ENCODE results near the gene ACER3. TPM values are rescaled to one million over a fixed set of nuclear protein-coding genes. Genes with fewer than 3 reads are reported as not detected.

ACER3 gene
- total RNA-seq, 1 donor, result 18.6 TPM

DNA sequence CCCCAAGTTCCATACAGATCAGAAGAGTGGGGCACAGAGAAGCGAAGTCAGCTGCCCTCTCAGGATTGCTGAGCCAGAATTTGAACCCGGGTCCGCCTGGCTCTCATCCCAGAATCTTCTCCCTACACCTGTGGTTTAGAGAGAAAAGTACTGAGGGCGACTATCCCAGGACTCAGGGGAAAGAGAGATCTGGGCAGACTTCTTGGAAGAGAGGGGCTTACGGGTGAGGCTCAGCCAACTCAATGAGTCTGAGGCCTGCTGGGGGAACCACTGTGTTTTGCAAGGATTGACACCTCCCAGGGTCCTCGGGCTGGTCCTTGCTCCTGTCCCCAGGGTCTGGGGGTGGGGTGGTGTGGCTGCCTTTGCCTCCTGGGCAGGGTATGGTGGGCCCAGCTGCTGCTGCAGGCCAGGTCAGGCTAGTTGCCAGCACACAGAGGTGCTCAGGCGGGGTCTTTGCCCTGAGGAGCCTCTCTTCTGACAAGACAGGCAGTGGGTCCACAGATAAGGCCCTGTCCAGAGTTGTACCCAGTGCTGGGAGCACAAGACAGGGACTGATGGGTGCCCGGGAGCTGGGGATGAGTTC lies 207.2 kb downstream of the ACER3 start:
- DNase-seq (ENCODE audit: low read depth), result no peak
- TF ChIP-seq, protein P1, sequence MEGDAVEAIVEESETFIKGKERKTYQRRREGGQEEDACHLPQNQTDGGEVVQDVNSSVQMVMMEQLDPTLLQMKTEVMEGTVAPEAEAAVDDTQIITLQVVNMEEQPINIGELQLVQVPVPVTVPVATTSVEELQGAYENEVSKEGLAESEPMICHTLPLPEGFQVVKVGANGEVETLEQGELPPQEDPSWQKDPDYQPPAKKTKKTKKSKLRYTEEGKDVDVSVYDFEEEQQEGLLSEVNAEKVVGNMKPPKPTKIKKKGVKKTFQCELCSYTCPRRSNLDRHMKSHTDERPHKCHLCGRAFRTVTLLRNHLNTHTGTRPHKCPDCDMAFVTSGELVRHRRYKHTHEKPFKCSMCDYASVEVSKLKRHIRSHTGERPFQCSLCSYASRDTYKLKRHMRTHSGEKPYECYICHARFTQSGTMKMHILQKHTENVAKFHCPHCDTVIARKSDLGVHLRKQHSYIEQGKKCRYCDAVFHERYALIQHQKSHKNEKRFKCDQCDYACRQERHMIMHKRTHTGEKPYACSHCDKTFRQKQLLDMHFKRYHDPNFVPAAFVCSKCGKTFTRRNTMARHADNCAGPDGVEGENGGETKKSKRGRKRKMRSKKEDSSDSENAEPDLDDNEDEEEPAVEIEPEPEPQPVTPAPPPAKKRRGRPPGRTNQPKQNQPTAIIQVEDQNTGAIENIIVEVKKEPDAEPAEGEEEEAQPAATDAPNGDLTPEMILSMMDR (IDR thresholded peaks at IDR 0.05; ENCODE audit: insufficient read depth, low read depth, low read length), result no peak
- H3K4me3 ChIP-seq (ENCODE audit: low read depth, low read length), result peak overlapping the region; percentile 75

DNA sequence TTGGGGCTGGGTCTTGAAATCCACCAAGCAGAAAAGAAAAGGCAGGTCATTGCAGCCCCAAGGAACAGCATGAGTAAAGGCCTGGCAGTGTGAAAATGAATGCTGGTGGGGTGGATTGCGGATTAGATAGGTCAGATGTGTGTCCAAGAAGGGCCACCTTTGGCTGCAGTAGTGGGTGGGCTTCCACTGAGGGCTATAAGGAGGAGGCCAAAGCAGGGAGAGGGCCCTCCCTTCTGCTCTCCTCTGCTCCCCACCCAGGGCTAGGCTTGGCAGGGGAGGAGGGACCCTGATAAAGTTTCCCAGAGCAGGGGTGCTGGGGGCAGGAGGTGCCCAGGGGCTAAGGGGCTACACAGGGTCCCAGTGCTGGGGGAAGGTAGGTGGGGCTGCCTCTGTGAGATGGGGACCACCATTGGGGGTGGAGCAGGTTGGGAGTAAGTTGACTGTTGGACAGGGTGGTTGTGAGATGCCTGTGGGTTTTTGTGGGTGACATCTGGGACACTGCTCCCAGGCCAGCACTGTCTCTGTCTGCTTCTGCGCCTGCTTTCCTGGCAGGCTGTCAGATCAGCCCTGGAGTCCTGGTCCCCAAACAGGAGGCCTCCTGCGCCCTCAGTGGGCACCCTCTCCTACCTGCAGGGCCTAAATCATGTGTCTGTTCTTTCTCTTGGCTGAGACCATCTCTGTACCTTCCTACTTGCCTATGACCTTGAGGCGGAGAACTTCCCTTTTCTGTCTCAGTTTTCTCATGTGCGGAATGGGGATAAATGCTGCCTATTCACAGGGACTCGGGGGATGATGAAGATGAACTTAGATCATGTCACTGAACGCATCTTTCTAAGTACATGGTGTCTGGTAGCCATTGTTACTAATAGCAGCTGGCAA lies 208.0 kb downstream of the ACER3 start:
- TF ChIP-seq, protein P1 (IDR thresholded peaks at IDR 0.05; ENCODE audit: insufficient read depth, low read depth, low read length), result no peak
- no peak overlapping the region for H3K4me3 ChIP-seq (ENCODE audit: low read depth, low read length)
- no peak for DNase-seq (ENCODE audit: low read depth)

DNA sequence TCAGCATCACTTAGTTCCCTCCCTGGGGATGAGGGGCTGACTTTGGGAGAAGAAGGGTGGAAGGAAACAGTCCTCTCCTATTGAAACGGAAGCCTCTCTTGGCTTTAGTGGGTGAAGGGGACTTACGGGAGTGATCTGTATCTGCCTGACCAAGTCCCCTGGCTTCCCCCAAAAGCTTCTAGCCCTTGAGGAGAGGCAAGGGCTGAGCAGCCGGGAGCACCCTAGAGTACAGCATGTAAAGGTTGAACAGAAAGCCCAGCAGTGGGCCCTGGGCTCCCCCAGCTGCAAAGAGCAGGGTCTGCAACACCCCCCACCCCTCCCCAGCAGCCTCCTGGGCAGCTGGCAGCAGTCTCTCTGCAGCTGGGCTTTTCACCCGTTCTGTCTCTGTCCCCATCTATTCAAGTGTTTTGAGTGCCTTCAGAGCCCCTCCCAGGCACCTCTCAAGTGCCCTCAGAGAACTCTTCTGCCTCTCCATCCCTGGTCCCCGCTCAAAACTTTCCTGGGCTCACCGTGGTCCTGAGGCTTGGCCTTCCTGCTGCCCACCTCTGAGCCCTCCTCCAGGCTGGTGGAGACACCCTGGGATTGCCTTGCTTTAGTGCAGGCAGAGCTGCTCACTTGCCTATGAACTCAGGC lies 208.7 kb downstream of the ACER3 start:
- no peak overlapping the region for H3K4me3 ChIP-seq (ENCODE audit: low read depth, low read length)
- DNase-seq (ENCODE audit: low read depth), result no peak
- TF ChIP-seq, protein P1 (IDR thresholded peaks at IDR 0.05; ENCODE audit: insufficient read depth, low read depth, low read length), result no peak

DNA sequence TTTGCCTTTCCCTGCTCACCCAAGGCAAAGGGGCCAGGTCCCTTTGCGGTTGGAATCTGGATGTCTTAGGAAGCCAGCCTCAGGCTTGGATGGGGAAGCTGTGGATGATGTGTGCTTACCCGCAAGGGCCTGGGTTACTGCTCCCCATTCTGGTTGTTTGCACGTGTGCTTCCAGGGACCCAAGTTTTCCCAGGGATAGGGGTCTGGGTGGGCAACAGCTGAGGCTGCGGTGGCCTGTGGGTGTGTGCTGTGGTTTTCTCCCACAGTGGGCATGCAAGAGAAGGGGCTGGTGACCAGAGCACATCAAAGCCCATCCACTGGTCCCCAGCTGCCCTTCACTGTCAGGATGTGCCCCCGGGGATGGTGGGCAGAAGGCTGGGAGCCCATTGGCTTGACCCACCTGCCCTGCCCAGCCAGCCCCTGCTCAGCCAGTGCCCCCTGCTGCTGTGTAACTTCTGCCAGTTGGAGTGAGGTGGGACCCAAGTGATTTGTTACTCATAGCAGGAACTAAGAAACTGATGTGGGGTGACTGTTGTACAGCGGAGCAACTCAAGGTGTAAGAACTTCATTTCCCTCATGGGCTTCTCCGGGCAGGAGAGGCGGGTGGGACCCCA lies 209.4 kb downstream of the ACER3 start:
- TF ChIP-seq, protein P1 (IDR thresholded peaks at IDR 0.05; ENCODE audit: insufficient read depth, low read depth, low read length), result no peak
- DNase-seq (ENCODE audit: low read depth), result no peak
- H3K4me3 ChIP-seq (ENCODE audit: low read depth, low read length), result no peak overlapping the region

DNA sequence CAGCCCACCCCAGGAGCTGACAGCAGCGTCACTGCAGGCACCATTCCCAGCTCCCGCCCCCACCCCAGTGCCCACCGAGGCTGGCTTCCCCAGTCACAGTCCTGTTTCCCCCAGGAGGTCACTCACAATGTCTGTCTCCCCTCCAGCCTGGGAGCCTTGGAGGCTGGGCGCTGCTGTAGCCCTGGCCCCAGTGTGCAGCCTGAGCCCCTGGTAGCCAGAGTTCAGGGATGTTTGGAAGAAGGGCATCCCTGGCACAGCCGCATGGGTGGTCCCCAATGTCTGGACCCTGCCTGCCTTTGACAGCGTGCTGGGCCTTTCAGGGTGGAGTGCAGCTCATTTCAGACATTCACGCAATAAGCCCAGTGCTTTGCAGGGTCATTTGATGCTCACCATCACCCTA lies 210.4 kb downstream of the ACER3 start:
- H3K4me3 ChIP-seq (ENCODE audit: low read depth, low read length), result no peak overlapping the region
- DNase-seq (ENCODE audit: low read depth), result no peak
- TF ChIP-seq, protein P1 (IDR thresholded peaks at IDR 0.05; ENCODE audit: insufficient read depth, low read depth, low read length), result no peak

DNA sequence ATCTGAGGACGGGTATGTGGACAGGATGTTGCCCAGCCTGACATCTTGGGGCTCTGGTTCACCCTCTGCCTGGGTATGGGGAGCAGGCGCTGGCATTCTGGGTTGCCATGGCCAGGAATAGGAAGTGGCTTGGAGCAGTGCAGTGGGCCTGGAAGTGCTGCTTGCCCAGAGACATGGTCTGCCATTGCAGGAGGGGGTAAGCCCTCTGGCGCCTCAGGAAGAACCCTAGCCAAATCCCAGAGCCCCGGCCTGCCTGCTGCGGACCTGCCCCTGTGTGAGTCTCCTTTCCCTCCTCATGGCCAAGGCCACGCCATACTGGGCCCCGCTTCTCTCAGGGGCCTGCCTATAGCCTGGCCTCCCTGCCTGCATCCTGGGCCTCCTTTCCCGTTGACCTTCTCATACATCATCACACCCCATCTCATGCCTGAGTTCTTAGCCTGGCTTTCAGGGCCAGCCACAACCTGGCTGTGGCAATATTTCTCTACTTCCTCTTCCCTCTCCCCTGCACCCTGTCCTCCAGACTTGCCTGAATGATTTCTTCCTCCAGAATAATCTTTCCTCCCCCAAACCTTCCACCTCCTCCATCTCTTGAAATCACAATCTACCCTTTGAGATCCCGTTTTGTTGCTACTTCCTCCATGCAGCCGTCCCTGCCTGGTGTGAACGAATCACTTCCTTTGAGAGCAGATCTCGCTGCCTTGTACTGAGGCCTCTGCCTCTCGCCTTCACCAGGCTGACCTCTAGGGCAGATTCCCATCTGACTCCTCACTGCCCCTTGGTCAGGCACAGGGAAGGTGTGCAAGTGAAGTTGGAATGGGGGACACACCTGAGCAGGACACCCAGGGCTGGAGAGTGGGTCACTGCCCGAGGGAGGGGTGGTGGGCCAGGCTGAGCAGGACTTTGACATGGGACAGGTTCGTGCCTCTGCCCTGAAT lies 211.2 kb downstream of the ACER3 start:
- DNase-seq (ENCODE audit: low read depth), result no peak
- TF ChIP-seq, protein P1 (IDR thresholded peaks at IDR 0.05; ENCODE audit: insufficient read depth, low read depth, low read length), result no peak
- H3K4me3 ChIP-seq (ENCODE audit: low read depth, low read length), result no peak overlapping the region
